GM08714 (cell line): ENCODE data around the gene AGFG1.

Experiments used
- H3K4me3 ChIP-seq: fragments of 200-500 bp; sonication (Bioruptor generic); 2 replicates; pipeline ENCODE4 v1.5.1; 2014; ENCODE audit warnings: mild to moderate bottlenecking, low read length, inconsistent platforms
- ZNF274 ChIP-seq: IDR thresholded peaks from 2 replicates; pipeline ENCODE4 v1.6.1; 2012; ENCODE audit warnings: mild to moderate bottlenecking, low read depth, low read length

The AGFG1 gene, protein sequence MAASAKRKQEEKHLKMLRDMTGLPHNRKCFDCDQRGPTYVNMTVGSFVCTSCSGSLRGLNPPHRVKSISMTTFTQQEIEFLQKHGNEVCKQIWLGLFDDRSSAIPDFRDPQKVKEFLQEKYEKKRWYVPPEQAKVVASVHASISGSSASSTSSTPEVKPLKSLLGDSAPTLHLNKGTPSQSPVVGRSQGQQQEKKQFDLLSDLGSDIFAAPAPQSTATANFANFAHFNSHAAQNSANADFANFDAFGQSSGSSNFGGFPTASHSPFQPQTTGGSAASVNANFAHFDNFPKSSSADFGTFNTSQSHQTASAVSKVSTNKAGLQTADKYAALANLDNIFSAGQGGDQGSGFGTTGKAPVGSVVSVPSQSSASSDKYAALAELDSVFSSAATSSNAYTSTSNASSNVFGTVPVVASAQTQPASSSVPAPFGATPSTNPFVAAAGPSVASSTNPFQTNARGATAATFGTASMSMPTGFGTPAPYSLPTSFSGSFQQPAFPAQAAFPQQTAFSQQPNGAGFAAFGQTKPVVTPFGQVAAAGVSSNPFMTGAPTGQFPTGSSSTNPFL

DNA sequence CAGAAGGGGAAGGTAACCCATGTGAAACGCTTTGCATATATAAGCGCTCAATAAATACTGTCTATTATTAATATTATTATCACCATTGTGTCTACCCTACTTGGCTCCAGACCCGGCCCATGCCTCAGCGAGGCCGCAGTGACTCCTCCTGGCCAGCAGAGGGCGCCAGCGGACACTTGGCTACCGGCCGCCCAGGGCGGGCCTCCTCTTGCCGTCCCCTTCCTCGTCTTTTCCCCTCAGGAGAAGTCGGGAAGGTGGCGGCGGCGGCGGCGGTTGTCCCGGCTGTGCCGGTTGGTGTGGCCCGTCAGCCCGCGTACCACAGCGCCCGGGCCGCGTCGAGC is at the start of gene AGFG1:
Gene AGFG1, plus strand, starts transcription at position 233 of the 341 bp plus-strand sequence. CDS start 266 bp downstream, outside the sequence.
- peak within 1 kb of the TSS; percentile 86 for H3K4me3 ChIP-seq
- TF ChIP-seq ZNF274 = no peak

DNA sequence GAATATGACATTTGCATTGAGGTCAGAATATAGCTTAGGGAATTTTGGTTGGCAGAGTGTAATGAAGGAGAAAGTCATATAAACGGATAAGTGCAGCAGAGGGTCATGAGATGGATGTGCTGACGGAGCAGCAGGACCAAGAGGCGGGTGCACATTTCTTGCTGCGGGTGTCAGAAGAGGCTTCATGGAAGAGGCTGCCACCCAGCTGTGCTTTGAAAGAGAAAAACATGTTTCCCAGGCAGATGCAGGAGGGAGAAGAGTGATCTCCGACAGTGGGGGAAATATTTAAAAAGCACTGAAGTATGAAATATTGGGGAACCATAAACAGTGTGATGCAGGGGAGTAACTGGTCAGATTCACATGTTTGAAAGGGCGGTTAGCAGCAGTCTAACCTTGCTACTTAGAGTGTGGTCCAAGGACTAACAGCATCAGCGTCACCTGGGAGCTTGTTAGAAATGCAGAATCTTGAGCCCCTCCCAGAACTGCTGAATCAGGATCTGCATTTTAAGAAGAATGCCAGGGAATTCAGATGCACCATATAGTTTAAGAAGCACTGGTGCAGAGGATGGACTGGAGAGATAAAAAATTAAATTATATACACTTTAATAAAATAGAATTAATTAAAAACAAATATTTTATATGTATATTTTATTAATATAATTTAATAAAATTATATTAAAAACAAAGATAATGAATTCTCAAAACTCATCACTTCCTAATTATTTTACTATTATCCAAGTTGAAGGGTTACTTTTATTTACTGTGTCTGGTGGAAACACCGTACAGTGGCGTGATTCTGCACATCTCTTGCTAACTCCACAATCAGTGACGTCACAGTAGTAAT is 48.1 kb upstream of the AGFG1 start:
- no peak for TF ChIP-seq ZNF274
- H3K4me3 ChIP-seq = no peak overlapping the region

DNA sequence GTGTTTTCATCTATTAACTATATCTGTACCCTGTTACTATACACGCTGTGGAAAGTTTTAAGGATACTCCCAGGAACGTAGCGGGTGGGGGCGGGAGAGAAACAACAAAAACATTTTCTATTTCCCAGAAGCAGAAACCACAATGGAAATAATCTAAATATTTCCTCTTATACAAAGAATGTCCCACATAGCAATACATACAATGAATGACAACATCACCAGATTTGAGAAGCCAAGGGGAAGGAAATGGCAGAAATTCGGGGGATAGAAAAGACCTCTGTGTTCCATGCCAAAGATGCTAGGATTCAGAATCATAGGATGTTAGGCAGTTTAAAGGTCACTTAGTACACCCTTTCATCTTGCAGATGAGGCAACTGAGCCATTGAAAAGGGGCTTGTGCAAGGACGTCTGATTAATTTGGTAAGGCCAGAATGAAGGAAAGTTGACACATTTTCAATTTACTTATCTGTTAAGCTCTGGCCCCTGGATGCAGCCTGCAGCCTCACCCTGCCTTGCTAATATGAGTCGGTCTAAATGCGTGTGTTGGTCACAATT is 43.1 kb upstream of the AGFG1 start:
- TF ChIP-seq ZNF274 = no peak
- H3K4me3 ChIP-seq = no peak overlapping the region

DNA sequence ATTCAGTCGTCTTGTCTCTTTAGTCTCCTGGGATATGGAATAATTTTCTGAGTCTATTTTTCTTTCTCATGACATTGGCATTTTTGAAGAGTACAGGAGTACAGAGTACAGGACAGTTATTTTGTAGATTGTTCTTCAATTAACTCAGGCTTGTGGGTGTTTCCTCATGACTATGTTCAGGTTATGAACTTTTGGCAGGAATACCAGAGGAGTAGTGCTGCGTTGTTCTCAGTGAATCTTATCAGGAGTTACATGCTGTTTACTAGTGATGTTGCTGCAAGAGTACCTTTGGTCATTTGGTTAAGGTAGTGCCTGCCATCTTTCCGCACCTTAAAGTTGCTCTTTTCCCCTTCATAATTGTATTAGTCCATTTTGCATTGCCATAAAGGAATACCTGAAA is 41.3 kb upstream of the AGFG1 start:
- TF ChIP-seq ZNF274 = no peak
- H3K4me3 ChIP-seq = no peak overlapping the region

DNA sequence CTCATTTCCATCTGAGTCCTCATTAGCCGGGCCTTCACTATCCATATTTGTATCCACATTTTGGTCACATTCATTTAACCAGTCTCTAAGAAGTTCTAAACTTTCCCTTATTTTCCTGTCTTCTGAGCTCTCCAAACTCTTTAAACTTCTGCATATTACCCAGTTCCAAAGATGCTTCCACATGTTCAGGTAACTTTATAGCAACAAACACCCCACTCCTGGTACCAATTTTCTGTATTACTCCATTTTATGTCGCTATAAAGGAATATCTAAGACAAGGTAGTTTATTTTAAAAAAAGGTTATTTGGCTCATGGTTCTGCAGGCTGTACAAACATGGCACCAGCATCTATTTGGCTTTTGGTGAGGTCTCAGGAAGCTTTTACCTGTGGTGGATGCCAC is 38.8 kb upstream of the AGFG1 start:
- no peak overlapping the region for H3K4me3 ChIP-seq
- no peak for TF ChIP-seq ZNF274

DNA sequence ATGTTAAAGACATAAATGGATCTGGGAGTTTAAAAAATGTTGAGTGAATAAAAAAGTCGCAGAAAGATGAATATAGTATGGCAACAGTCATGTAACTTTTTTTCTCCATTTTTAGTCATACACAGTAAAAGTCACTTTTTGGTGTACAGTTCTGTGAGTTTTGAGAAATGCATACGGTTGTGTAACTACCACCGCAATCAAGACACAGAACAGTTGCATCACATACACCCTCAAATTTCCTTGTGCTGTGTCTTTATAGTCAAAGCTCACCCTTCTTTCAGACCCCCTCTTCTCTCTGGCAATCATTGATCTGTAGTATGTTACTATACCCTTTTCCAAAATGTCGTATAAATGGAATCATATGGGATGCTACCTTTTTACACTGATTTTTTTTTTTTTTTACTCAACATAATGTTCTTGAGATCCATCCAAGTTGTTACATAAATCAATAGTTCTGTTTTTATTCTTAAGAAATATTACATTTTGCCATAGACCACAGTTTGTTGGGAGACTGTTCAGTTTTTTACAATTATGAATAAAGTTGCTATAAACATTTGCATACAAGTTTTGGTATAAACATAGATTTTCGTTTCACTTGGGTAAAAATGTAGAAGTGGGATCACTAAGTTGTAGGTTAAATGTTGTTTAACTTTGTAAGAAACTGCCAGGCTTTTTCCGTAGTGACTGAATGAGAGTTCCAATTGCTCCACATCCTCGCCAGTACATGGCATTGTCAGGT is 35.4 kb upstream of the AGFG1 start:
- no peak for TF ChIP-seq ZNF274
- no peak overlapping the region for H3K4me3 ChIP-seq

DNA sequence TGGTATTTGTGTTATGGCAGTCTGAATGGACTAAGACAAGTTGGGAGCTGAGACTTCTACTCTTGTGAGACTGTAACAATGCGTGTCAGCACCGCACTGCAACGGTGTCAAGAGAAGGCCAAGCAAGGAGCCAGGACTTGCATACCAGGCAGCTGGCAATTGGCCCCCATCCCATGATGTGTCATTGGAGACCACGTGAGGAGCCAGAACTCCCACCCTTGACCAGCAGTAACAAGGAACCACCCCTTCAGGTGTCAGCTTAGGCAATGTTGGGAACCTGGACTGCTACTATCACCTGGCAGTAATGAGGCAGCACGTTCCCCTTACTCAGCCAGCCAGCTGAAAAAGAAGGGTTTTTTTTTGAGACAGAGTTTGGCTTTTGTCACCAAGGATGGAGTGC is 32.7 kb upstream of the AGFG1 start:
- TF ChIP-seq ZNF274 = no peak
- no peak overlapping the region for H3K4me3 ChIP-seq

DNA sequence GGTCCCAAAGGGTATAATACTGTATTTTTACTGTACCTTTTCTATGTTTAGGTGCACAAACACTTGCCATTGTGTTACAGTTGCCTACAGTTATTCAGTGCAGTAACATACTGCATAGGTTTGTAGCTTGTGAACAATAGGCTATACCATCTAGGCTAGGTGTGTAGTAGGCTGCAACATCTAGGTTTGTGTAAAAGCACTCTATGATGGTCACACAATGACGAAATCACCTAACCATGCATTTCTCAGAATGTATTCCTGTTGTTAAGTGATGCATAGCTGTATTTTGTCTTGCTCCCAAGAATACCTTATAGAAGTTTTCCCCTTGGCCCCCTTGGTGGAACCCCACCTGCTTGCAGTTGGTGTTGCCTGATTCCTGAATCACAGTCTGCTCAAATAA is 29.3 kb upstream of the AGFG1 start:
- TF ChIP-seq ZNF274 = no peak
- no peak overlapping the region for H3K4me3 ChIP-seq

DNA sequence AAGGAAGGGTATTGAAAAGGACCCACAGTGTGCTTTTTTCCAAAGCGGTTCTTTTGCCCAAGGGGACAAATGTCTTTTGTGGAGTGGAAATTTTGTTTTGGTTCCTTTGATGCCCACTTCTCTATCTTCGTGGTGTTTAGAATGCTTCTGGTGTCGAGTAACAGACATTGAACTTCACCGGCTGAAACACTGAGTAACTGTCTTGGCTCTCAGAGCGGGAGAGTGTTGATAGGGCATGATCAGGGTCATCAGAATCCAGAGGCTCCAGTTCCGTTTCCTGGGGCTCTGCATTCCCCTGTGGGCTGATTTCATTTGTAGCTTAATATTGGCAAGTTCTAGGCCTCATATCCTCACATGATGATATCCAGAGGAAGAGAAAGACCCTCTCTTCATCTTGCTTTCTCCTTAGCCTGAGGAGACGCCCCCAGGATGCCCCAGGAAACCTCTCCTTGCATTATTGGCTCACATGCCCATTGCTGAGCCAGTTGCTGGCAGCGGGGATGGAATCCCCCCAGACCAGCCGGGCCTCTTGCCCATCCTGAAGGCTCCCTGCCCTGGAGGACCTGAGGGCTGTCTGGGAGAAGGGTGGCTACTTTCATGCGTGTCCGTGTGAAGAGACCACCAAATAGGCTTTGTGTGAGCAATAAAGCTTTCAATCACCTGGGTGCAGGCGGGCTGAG is 27.9 kb upstream of the AGFG1 start:
- TF ChIP-seq ZNF274 = no peak
- H3K4me3 ChIP-seq = no peak overlapping the region

DNA sequence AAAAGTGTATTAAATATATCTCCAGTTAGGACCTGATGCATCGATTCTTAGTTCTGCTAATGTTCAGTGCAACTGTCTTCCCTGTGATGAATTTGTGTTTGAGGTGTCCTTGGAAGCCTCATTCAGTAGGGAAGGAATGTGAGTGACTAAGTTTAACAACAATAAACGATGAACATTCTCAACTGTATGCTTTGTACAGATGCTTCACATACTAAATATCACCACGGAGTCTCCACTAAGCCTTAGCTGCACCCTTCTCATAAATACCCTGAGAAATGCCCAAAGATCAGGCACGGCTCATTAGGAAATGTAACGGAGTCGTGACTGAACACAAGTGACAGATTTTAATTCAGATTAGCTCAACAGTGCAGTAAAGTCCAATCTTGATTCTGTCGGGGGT is 24.4 kb upstream of the AGFG1 start:
- no peak for TF ChIP-seq ZNF274
- no peak overlapping the region for H3K4me3 ChIP-seq

DNA sequence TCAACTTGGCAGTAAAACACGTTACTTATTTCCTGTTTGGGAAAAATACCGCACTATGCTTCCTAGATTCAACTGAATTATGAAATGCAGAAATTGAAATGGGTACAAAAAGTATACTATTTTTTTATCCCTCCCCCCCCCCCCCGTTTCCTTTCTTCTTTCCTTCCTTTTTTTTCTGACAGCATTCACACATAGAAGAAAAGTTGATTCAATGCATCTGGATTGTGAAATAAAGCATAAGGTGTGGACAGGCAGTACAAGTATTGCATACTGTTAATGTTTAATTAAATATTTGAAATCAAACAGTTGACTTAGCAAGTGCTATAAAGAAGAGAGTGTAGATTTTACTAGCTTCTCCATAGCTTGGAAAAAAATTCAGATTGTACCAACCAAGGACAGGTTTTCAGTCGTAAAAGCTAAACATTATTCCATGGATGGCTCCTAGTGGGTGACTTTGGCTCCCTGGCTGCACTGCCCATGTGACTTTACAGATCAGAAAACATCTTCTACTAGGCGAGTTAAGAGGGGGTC is 21.6 kb upstream of the AGFG1 start:
- no peak for TF ChIP-seq ZNF274
- no peak overlapping the region for H3K4me3 ChIP-seq

DNA sequence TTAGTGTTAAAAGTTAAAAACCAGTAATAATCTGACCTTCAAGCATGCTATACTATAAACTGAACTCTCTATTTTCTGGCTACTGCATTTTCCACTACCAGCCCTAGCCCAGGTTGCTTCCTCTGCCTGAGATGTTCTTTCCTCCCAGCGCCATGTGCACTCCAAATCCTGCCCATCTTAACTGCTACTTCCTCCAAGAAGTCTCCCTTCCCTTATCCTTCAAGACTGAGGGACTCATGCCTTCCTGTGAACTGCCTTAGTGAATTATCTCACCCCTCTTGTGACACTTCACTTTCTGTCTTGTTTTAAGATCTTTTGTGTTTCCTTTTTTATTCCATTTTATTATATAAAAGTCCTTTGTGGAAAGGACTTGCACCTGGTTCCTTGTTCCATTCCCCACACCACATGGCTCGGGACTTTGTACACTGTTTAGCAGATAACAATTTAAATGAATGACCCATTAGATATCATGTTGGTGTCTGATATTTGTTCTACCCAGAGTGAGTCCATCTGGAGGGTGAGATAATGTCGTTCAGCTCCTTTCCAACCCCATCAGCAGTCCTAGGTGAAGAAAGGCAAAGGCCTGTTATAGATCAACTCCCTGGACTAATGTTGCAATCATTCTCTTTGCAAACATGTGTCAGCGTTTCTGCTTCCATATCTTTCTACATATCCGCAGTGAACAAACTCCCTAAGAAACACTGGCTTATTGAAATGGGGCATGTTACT is 20.9 kb upstream of the AGFG1 start:
- no peak overlapping the region for H3K4me3 ChIP-seq
- TF ChIP-seq ZNF274 = no peak

DNA sequence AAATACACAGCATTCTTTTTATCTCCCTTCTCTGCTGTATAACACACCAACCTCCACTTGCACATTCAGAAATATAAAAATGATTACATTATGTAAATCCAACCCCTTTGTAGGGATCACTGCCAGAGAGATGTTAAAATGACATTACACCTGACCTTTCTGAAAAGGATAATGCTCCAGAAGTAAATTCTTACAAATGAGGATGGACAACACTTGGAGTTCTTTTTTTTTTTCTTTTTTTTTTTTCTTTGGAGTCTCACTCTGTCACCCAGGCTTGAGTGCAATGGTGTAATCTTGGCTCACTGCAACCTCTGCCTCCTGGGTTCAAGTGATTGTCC is 20.3 kb upstream of the AGFG1 start:
- no peak for TF ChIP-seq ZNF274
- no peak overlapping the region for H3K4me3 ChIP-seq
